Measurements from ENCODE around the gene ZNF664. TPM values are rescaled to one million over a fixed set of nuclear protein-coding genes. Genes with fewer than 3 reads are reported as not detected.

ZNF664 gene
- total and polyA plus RNA-seq, 9 of the 15 experiments (the other 6 are each of a cell fraction or from before 2014, with no cell fraction given), result 3.3 to 101 (median 63.6) TPM

DNA sequence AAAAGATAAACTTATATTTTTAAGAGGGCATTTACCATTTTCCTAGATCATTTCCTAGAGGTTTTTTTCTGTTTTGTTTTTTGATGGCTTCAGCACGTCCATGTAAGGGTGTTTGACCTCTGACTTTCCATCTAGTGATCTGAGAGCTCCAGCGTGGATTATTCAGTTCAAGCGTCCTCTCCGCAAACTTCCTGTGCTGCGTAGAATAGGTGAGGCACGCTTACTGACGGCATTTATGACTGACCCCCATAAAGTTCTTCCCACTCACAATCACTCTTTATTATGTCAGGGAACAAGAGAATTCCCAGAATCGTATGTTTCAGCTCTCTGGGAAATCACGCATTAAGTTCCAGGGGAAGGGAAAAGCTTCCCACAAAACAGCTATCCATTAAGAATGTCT lies 16.8 kb upstream of the ZNF664 start:
- peaks cover 0 to 4% of the 10 kb centered on the region in 2 experiments; a peak in 1 of 5 replicates for H3K4me1 ChIP-seq (replicated peaks in 1 of 2; ENCODE audit: control insufficient read depth in 2 of 2, insufficient read depth in 2 of 2, low read length in 2 of 2)
- H3K27me3 ChIP-seq (ENCODE audit: control insufficient read depth in 2 of 2, insufficient read depth in 2 of 2, low read length in 2 of 2), result no peaks in the 10 kb centered on the region
- H3K79me2 ChIP-seq (ENCODE audit: control insufficient read depth, insufficient read depth, low read length), result no peaks in the 10 kb centered on the region
- DNase-seq (ENCODE audit: extremely low read depth in 1 of 4, low spot score in 3 of 4), result no peak
- H3K27ac ChIP-seq (ENCODE audit: extremely low read depth, low read depth, low read length), result no peak overlapping the region
- BruUV-seq (replicated peaks), result no TSS peak
- ATAC-seq, result no peak
- FAIRE-seq, result no peak
- CTCF ChIA-PET (ENCODE audit: low intra/inter-chr PET ratio), result no interaction called here
- 66% methylated on average over 7 of the region's 9 CpGs for WGBS (ENCODE audit: insufficient coverage, low coverage, missing lambda C conversion rate)
- in situ Hi-C loops (cut with MboI) (no loop called here), intact Hi-C loops (cut with micrococcal nuclease) (no loop called here)
- H3K4me3 ChIP-seq, result no peak overlapping the region
- H3K9ac ChIP-seq (ENCODE audit: insufficient read depth in 1 of 2, low read depth in 2 of 2, low read length in 2 of 2), result no peak overlapping the region
- H3K9me3 ChIP-seq (replicated peaks; ENCODE audit: control insufficient read depth, insufficient read depth, low read depth, low read length), result no peaks in the 10 kb centered on the region
- H3K36me3 ChIP-seq (ENCODE audit: control insufficient read depth, insufficient read depth, low read length), result no peaks in the 10 kb centered on the region
- H3K9me1 ChIP-seq (ENCODE audit: control insufficient read depth, insufficient read depth, low read length), result no peaks in the 10 kb centered on the region
- POLR2A ChIA-PET, result interaction anchor here (0.6 to 3.6 kb wide), 4 partner anchors 9 to 13 kb away, joined by 3 to 16 read pairs (median 5); no protein-coding TSS in a partner anchor
- H3K4me2 ChIP-seq (ENCODE audit: insufficient read depth, low read length), result no peak overlapping the region
- no peaks in the 10 kb centered on the region for H4K20me1 ChIP-seq (replicated peaks; ENCODE audit: control insufficient read depth, insufficient read depth, low read length)
- no peak overlapping the region for H2AFZ ChIP-seq (ENCODE audit: low read depth, low read length)
- TF ChIP-seq, protein P1, sequence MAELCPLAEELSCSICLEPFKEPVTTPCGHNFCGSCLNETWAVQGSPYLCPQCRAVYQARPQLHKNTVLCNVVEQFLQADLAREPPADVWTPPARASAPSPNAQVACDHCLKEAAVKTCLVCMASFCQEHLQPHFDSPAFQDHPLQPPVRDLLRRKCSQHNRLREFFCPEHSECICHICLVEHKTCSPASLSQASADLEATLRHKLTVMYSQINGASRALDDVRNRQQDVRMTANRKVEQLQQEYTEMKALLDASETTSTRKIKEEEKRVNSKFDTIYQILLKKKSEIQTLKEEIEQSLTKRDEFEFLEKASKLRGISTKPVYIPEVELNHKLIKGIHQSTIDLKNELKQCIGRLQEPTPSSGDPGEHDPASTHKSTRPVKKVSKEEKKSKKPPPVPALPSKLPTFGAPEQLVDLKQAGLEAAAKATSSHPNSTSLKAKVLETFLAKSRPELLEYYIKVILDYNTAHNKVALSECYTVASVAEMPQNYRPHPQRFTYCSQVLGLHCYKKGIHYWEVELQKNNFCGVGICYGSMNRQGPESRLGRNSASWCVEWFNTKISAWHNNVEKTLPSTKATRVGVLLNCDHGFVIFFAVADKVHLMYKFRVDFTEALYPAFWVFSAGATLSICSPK (IDR thresholded peaks at IDR 0.05; ENCODE audit: borderline replicate concordance), result no peak
- no peak for TF ChIP-seq ZNF354B (CRISPR knock-in tag; IDR thresholded peaks at IDR 0.05)
- TF ChIP-seq, protein P2, sequence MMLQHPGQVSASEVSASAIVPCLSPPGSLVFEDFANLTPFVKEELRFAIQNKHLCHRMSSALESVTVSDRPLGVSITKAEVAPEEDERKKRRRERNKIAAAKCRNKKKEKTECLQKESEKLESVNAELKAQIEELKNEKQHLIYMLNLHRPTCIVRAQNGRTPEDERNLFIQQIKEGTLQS (IDR thresholded peaks at IDR 0.05), result no peak
- TF ChIP-seq, protein P2 (CRISPR knock-in tag; conservative IDR thresholded peaks at IDR 0.05), result no peak
- TF ChIP-seq PML (IDR thresholded peaks at IDR 0.05; ENCODE audit: low read length), result no peak
- TF ChIP-seq, protein P3, sequence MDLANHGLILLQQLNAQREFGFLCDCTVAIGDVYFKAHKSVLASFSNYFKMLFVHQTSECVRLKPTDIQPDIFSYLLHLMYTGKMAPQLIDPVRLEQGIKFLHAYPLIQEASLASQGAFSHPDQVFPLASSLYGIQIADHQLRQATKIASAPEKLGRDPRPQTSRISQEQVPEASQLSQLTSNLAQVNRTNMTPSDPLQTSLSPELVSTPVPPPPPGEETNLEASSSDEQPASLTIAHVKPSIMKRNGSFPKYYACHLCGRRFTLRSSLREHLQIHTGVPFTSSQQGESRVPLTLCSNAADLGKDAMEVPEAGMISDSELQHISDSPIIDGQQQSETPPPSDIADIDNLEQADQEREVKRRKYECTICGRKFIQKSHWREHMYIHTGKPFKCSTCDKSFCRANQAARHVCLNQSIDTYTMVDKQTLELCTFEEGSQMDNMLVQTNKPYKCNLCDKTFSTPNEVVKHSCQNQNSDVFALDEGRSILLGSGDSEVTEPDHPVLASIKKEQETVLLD (IDR thresholded peaks at IDR 0.05), result no peak
- no peak for TF ChIP-seq LEF1 (IDR thresholded peaks at IDR 0.05)
- TF ChIP-seq ASH1L (IDR thresholded peaks at IDR 0.05; ENCODE audit: borderline replicate concordance, low read depth, partially characterized antibody), result no peak
- no peak for TF ChIP-seq CBFA2T3 (IDR thresholded peaks at IDR 0.05)
- no peak for TF ChIP-seq BDP1 (IDR thresholded peaks at IDR 0.05; ENCODE audit: insufficient read depth, insufficient read length)
- TF ChIP-seq SRSF7 (optimal IDR thresholded peaks at IDR 0.05; ENCODE audit: low read depth, low read length), result no peak
- no peak for TF ChIP-seq ARNT (IDR thresholded peaks at IDR 0.05)
- no peak for TF ChIP-seq JUND (IDR thresholded peaks at IDR 0.05; ENCODE audit: borderline replicate concordance, low read depth, low read length)
- TF ChIP-seq JUND (tag; IDR thresholded peaks at IDR 0.05; ENCODE audit: borderline replicate concordance, low read depth, low read length), result no peak
- TF ChIP-seq SREBF1 (IDR thresholded peaks at IDR 0.05; ENCODE audit: borderline replicate concordance, low read depth, low read length), result no peak
- TF ChIP-seq ZBED1 (IDR thresholded peaks at IDR 0.05), result no peak
